GM21619 (cell line): ENCODE data around the gene AK4.
A peak's percentile ranks its signal among the peaks of the same experiment; 100 is the strongest.
"Not testable (repeated sequence)": the region's sequence is repeated elsewhere in the genome, so short reads cannot be mapped to it uniquely, and the experiment has no call there.

Experiments
- ATAC-seq: cut with Tn5 transposase; IDR thresholded peaks from one replicate; pipeline ENCODE4 v1.9.1; 2021; ENCODE audit not compliant: unreplicated experiment

The AK4 gene

GRCh38 chr1:65150108-65150463, 2.1 kb downstream of the AK4 start:
- no peak for ATAC-seq

DNA sequence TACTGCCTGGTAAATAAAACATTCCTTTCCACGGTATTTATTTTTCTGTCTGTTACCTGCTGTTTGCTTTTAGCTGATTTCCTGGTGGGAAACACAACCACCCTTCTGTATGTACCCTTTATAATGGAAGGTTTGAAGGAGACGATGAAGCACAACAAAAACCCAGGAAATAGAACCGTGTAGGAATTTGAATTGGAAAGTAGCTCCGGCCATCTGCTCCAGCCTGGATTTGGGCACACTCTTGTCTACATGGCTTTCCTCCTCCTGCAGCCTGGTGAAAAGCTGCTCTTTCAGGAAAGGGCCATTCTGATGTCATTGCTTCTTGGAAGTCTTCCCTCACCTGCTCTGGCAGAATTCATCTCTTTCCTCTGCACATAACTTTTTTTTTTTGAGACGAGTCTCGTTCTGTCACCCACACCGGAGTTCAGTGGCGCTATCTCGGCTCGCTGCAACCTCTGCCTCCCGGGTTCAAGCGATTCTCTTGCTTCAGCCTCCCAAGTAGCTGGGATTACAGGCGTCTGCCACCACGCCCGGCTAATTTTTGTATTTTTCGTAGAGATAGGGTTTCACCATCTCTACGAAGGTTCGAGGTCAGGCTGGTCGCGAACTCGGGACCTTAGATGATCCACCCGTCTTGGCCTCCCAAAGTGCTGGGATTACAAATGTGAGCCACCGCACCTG, 2.7 kb downstream of the AK4 start:
- no peak for ATAC-seq

- no peak for ATAC-seq
Observed at GRCh38 chr1:65151641-65152040, 3.6 kb downstream of the AK4 start.

DNA sequence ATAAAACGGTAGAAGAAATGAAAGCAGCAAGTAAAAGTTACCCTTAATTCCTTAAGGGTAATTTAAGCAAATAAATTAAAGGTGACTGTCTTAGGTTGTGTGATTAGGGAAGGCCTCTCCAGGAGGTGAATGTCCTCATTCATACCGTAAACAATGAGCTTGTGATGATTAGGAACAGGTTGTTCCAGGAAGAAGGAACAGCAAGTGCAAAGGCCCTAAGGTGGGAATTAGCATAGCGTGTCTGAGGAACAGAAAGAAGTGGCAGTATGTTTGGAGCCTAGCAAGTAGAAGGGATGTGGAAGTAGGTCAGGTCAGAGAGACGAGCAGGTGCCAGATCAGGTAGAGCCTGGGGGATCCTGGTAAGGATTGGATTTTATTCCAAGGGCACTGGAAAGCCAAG, 5.6 kb downstream of the AK4 start:
- no peak for ATAC-seq

GRCh38 chr1:65156910-65157545, 9.0 kb downstream of the AK4 start:
- ATAC-seq: no peak

DNA sequence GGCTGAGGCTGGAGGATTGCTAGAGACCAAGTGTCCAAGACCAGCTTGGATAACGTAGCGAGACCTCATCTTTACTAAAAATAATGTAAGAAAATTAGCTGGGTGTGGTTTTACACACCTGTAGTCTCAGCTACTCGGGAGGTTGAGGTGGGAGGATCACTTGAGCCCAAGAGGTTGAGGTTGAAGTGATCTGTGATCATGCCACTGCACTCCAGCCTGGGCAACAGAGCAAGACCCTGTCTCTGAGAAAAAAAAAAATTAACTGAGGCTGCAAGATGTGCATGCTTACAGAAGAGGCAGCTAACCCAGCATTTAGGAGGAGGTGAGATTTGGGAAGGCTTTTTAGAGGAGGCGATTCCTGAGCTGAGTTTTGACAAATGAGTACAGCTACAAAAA, 9.5 kb downstream of the AK4 start:
- ATAC-seq: no peak

- ATAC-seq: not testable (repeated sequence)
Observed at GRCh38 chr1:65159291-65159688, 11.3 kb downstream of the AK4 start.

DNA sequence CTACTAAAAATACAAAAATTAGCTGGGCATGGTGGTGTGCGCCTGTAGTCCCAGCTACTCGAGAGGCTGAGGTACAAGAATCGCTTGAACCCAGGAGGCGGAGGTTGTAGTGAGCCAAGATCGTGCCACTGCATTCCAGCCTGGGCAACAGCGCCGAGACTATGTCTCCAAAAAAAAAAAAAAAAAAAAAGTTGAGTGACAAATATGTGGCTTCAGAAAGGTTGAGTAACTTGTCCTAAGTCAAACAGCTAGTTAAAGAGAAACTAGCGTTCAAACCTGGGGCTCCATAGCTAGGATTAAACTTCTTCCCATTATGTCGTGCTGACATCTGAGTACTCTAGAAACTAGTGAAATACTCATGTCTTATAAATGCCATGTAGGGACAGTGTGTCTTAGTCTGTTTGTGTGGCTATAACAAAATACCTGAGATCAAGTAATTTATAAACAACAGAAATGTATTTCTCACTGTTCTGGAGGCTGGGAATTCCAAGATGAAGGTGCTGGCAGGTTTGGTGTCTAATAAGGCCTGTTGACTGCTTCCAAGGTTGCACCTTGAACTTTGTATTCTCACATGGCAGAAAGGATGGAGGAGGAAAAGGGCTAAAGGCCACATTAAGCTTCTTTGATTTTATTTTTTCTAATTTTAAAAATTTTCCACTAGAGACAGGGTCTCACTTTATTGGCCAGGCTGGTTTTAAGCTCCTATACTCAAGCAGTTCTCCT, 12.0 kb downstream of the AK4 start:
- no peak for ATAC-seq

DNA sequence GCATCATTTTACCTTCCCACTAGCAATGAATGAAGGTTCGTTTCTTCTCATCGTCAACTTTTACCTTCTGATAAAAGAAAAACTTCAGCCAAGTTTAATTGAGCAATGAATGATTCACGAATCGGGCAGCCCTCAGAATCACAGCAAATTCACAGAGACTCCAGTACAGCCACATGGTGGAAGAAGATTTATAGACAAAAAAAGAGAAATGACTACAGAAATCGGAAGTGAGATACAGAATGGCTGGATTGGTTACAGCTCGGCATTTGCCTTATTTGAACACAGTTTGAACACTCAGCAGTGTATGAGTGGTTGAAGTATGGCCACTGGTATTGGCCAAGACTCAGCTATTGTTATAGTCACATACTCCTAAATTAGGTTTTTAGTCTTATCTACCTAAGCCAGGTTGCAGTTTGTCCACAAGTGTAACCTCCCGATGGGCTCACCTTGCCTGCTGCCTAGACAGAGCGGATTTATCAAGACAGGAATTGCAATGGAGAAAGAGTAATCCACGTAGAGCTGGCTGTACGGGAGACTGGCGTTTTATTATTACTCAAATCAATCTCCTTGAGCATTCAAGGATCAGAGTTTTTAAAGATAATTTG, 15.3 kb downstream of the AK4 start:
- ATAC-seq: no peak

GRCh38 chr1:65164101-65164500, 16.1 kb downstream of the AK4 start:
- ATAC-seq: not testable (repeated sequence)

DNA sequence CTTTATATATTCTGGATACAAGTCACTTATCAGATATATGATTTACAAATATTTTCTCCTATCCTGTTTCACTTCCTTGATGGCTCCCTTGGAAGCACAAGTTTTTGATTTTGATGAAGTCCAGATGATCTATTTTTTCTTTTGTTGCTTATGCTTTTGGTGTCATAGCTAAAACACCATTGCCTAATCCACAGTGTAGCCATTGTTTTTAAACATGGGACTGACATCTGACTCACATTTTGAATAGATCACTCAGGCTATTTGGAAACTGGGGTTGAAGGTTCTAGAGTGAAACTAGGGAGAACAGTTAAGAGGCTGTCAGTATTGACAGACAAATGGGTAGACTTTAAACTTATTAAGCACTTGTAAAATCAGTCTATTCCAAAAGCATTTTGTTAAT, 16.6 kb downstream of the AK4 start:
- ATAC-seq: no peak

- ATAC-seq: peak; percentile 88
Observed at GRCh38 chr1:65165269-65165993, 17.4 kb downstream of the AK4 start.

- no peak for ATAC-seq
Observed at GRCh38 chr1:65166572-65167305, 18.7 kb downstream of the AK4 start.

- ATAC-seq: no peak
Observed at GRCh38 chr1:65167586-65168242, 19.7 kb downstream of the AK4 start.

DNA sequence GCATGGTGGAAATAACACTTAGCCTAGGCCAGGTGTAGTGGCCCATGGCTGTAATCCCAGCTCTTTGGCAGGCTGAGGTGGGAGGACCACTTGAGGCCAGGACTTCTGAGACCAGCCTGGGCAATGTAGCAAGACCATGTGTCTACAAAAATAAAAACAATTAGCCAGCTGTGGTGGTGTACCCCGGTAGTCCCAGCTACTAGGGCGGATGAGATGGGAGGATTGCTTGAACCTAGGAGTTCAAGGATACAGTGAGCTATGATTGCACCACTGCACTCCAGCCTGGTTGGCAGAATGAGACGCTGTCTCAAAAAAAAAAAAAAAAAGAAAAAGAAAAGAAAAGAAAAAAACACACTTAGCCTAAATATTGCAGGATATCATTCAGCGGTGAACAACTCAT, 20.9 kb downstream of the AK4 start:
- ATAC-seq: no peak

DNA sequence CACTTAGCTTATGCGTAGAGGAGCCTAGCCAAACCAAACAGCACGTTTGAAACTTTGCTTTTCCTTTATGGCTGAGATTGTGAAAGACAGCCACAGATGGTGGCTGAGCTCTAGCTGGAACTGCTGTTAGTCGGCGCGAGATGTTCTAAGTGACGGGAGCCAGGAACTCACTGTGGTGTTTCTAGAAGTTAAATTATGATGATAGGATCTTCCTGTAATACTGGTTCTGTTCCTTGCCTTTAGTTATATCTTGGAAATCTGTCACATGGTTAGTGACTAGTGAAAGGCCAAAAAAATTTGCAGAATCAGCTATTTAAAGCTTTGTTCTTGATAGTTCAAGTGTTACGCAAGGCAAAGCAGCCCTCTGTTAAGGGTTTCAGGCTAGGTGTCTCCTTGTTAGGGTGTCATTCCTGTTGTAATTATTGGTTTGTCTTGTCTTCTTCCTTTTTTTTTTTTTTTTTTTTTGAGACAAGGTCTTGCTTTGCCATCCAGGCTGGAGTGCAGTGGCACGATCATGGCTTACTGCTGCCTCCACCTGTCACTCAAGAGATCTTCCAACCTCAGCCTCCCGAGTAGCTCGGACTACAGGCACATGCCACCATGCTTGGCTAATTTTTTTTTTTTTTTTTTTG, 22.6 kb downstream of the AK4 start:
- ATAC-seq: no peak

GRCh38 chr1:65172936-65173690, 25.1 kb downstream of the AK4 start:
- no peak for ATAC-seq

GRCh38 chr1:65174585-65174984, 26.6 kb downstream of the AK4 start:
- peak; percentile 73 for ATAC-seq
